SK-N-SH (cell line): ENCODE results near the gene KIF19. TPM values are rescaled to one million over a fixed set of nuclear protein-coding genes. Genes with fewer than 3 reads are reported as not detected.

Experiments
- CTCF ChIA-PET: fragments of 300-600, 350-600 bp; formaldehyde crosslinking; extraction: SDS; loops from one replicate; lab custom pipeline; 2021; lab: Yijun Ruan, JAX
- POLR2A ChIA-PET: fragments of 350-600 bp; sonication (Branson Sonifier 250); formaldehyde crosslinking; extraction: SDS; loops from one replicate; lab custom pipeline; 2020; ENCODE audit warnings: antibody characterized with exemption, inconsistent platforms; lab: Yijun Ruan, JAX
- DNase-seq: peaks from one replicate; pipeline ENCODE4 v3.0.0; 2012
- H2AFZ ChIP-seq: fragments of 200-600 bp; sonication (generic); 2 replicates; pipeline ENCODE4 v1.8.1; 2016; ENCODE audit warnings: antibody characterized with exemption, mild to moderate bottlenecking, low read depth
- H3F3A ChIP-seq: fragments of 200-600 bp; sonication (generic); replicated peaks from 2 replicates; pipeline ENCODE3; 2016; ENCODE audit warnings: antibody characterized with exemption, mild to moderate bottlenecking; ENCODE audit not compliant: insufficient read depth
- H3K27ac ChIP-seq, 2 experiments: fragments of 200-500 bp in 1 of 2; fragments of 200-600 bp in 1 of 2; sonication (Bioruptor generic) in 1 of 2; sonication (generic), shearing (Covaris generic) in 1 of 2; 2 replicates each; pipeline versions ENCODE4 v1.5.1 to v1.6.1; 2014 to 2016; ENCODE audit warnings: low read depth in 2 of 2, inconsistent platforms in 1 of 2, low read length in 1 of 2, mild to moderate bottlenecking in 1 of 2, mixed read lengths in 1 of 2
- H3K27me3 ChIP-seq: fragments of 200-600 bp; sonication (generic), shearing (Covaris generic); 2 replicates; pipeline ENCODE4 v1.6.1; 2016; ENCODE audit warnings: mixed run types; ENCODE audit not compliant: insufficient read depth
- H3K36me3 ChIP-seq, 2 experiments: fragments of 200-500 bp in 1 of 2; fragments of 200-600 bp in 1 of 2; sonication (Bioruptor generic) in 1 of 2; sonication (generic) in 1 of 2; replicated peaks in 1 of 2; 2 replicates each; pipeline versions ENCODE3 to v1.5.1; 2014 to 2016; ENCODE audit warnings: low read length in 1 of 2, mild to moderate bottlenecking in 1 of 2; ENCODE audit not compliant: insufficient read depth in 2 of 2, control insufficient read depth in 1 of 2
- H3K4me1 ChIP-seq, 2 experiments: fragments of 200-500 bp in 1 of 2; fragments of 200-600 bp in 1 of 2; sonication (Bioruptor generic) in 1 of 2; sonication (generic), shearing (Covaris generic) in 1 of 2; 2 replicates each; pipeline versions ENCODE4 v1.5.1 to v1.6.1; 2014 to 2016; ENCODE audit warnings: low read depth in 1 of 2, low read length in 1 of 2, mixed run types in 1 of 2; ENCODE audit not compliant: insufficient read depth in 2 of 2, control insufficient read depth in 1 of 2
- H3K4me2 ChIP-seq: fragments of 200-600 bp; sonication (generic), shearing (Covaris generic); 2 replicates; pipeline ENCODE4 v1.6.1; 2017; ENCODE audit warnings: mixed run types
- H3K4me3 ChIP-seq, 2 experiments: fragments of 200-500 bp in 1 of 2; fragments of 200-600 bp in 1 of 2; sonication (Bioruptor generic) in 1 of 2; sonication (generic), shearing (Covaris generic) in 1 of 2; 2 replicates each; pipeline versions ENCODE4 v1.5.1 to v1.8.1; 2014 to 2016; ENCODE audit warnings: low read depth in 2 of 2, inconsistent platforms in 1 of 2, low read length in 1 of 2, mild to moderate bottlenecking in 1 of 2, mixed read lengths in 1 of 2, moderate library complexity in 1 of 2
- H3K79me2 ChIP-seq: fragments of 200-600 bp; sonication (generic); 2 replicates; pipeline ENCODE4 v1.8.1; 2017; ENCODE audit warnings: mild to moderate bottlenecking; ENCODE audit not compliant: insufficient read depth
- H3K9ac ChIP-seq: fragments of 200-600 bp; sonication (generic); 2 replicates; pipeline ENCODE4 v1.6.1; 2017; ENCODE audit warnings: mixed run types
- H3K9me2 ChIP-seq: fragments of 200-600 bp; sonication (generic); 2 replicates; pipeline ENCODE4 v1.6.1; 2017; ENCODE audit warnings: mixed run types
- H3K9me3 ChIP-seq: fragments of 200-600 bp; sonication (generic); 2 replicates; pipeline ENCODE4 v1.6.1; 2017; ENCODE audit warnings: mixed run types, mild to moderate bottlenecking, moderate library complexity
- H4K20me1 ChIP-seq: fragments of 200-600 bp; sonication (generic); 2 replicates; pipeline ENCODE4 v1.6.1; 2017; ENCODE audit warnings: mild to moderate bottlenecking, mixed run types; ENCODE audit not compliant: insufficient read depth
- CHD2 ChIP-seq: fragments of 150-350 bp; IDR thresholded peaks from 2 replicates; pipeline ENCODE4 v1.6.1; 2018; ENCODE audit warnings: low read length; ENCODE audit not compliant: partially characterized antibody
- ELF1 ChIP-seq: IDR thresholded peaks from 2 replicates; pipeline ENCODE4 v1.4.0; 2012
- EP300 ChIP-seq, 2 experiments: IDR thresholded peaks; 2 replicates each; pipeline versions ENCODE4 v1.4.0 to v1.6.1; 2012; ENCODE audit warnings: borderline replicate concordance in 1 of 2, low read depth in 1 of 2, low read length in 1 of 2
- FOXJ3 ChIP-seq: sonication (generic); formaldehyde crosslinking; IDR thresholded peaks from 2 replicates; pipeline ENCODE4 v1.5.1; 2020; ENCODE audit warnings: mild to moderate bottlenecking, missing genetic modification reagents
- GABPA ChIP-seq: IDR thresholded peaks from 2 replicates; pipeline ENCODE4 v1.4.0; 2012; ENCODE audit warnings: low read depth, mild to moderate bottlenecking
- GATA2 ChIP-seq: sonication (generic); formaldehyde crosslinking; IDR thresholded peaks from 2 replicates; pipeline ENCODE4 v1.5.0; 2020; ENCODE audit warnings: mild to moderate bottlenecking, missing genetic modification reagents
- MAX ChIP-seq: IDR thresholded peaks from 2 replicates; pipeline ENCODE4 v1.4.0; 2012; ENCODE audit warnings: low read depth
- MXI1 ChIP-seq: IDR thresholded peaks from 2 replicates; pipeline ENCODE4 v1.6.1; 2012; ENCODE audit warnings: mild to moderate bottlenecking, low read depth, low read length, improper control_type of control experiment
- POLR2AphosphoS5 ChIP-seq: IDR thresholded peaks from 2 replicates; pipeline ENCODE4 v1.6.1; 2012; ENCODE audit warnings: low read depth, low read length
- TCF12 ChIP-seq: IDR thresholded peaks from 2 replicates; pipeline ENCODE4 v1.4.0; 2012
- TEAD4 ChIP-seq: IDR thresholded peaks from 2 replicates; pipeline ENCODE4 v1.4.0; 2012; ENCODE audit warnings: mild to moderate bottlenecking, borderline replicate concordance; ENCODE audit not compliant: insufficient read depth
- WGBS: methylation state at CpG from one replicate; pipeline ENCODE4 v1.1.6; 2017; ENCODE audit warnings: low lambda C conversion rate; 5-methylcytosine and 5-hydroxymethylcytosine counted together
- polyA plus RNA-seq, 3 experiments: library from polyadenylated mRNA; depleted of rRNA; stranded (reverse); fragments of >200 nt; gene quantifications; 2 replicates each; pipeline ENCODE4 v1.2.3, GENCODE V29; 2012
- TF ChIP-seq, protein P1 (sequence below): fragments of 150-350 bp; IDR thresholded peaks from 2 replicates; pipeline ENCODE4 v1.6.1; 2016; ENCODE audit warnings: mild to moderate bottlenecking, low read depth, low read length
- TF ChIP-seq, protein P2 (sequence below): IDR thresholded peaks from 2 replicates; pipeline ENCODE4 v1.6.1; 2012; ENCODE audit warnings: mild to moderate bottlenecking, low read depth, low read length, moderate library complexity
- TF ChIP-seq, protein P3 (sequence below): IDR thresholded peaks from 2 replicates; pipeline ENCODE4 v1.4.0; 2012; ENCODE audit warnings: low read depth, borderline replicate concordance
- TF ChIP-seq, protein P4 (sequence below): IDR thresholded peaks from 2 replicates; pipeline ENCODE4 v1.4.0; 2012; ENCODE audit warnings: low read depth, borderline replicate concordance

The KIF19 gene
- polyA plus RNA-seq, 1 of the 3 experiments (the other 2 are of a cell fraction): not detected

DNA sequence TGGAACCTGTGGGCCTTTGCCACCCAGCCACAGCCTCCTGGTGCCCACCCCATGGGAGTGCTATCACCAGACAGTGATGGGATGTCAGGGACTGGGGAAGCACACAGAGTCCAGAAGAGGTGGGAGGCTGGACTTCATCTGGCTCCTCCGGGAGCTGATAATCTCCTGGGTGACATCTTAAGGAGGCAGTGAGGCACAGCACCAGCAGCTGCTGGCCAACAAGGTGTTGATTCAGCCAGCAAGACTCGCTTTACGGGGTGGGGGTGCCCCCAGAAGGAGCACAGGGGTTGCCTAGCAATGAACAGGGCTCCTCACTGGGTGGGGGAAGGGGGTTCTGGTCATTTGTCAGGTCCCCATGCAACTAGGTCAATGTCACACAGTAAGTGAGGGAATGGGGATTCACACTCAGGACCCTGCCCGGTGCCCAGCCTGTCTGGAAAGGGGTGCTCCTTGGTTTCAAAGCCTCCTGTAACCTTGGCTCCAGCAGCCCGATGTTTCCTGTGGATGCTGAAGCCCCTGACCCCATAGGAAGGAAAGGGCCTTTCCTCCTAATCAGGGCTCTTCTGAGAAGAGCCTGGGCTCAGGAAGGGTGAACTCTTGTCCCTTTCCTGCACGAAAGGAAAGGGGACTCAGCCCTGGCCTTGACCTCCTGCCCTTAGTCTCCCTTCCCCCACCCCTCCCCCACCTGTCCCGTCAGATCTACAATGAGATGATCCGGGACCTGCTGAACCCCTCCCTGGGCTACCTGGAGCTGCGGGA is 17.7 kb downstream of the KIF19 start:
- no peak overlapping the region for H3K4me3 ChIP-seq
- H3K9me2 ChIP-seq: no peaks in the 10 kb centered on the region
- H3K9me3 ChIP-seq: no peaks in the 10 kb centered on the region
- 58% methylated on average over 8 of the region's 9 CpGs for WGBS
- no peaks in the 10 kb centered on the region for H3K79me2 ChIP-seq
- H3K36me3 ChIP-seq: no peaks in the 10 kb centered on the region
- no peaks in the 10 kb centered on the region for H3K27me3 ChIP-seq
- POLR2A ChIA-PET: no interaction called here
- no peak for DNase-seq
- TF ChIP-seq, protein P1, sequence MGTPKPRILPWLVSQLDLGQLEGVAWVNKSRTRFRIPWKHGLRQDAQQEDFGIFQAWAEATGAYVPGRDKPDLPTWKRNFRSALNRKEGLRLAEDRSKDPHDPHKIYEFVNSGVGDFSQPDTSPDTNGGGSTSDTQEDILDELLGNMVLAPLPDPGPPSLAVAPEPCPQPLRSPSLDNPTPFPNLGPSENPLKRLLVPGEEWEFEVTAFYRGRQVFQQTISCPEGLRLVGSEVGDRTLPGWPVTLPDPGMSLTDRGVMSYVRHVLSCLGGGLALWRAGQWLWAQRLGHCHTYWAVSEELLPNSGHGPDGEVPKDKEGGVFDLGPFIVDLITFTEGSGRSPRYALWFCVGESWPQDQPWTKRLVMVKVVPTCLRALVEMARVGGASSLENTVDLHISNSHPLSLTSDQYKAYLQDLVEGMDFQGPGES: no peak
- TF ChIP-seq, protein P2, sequence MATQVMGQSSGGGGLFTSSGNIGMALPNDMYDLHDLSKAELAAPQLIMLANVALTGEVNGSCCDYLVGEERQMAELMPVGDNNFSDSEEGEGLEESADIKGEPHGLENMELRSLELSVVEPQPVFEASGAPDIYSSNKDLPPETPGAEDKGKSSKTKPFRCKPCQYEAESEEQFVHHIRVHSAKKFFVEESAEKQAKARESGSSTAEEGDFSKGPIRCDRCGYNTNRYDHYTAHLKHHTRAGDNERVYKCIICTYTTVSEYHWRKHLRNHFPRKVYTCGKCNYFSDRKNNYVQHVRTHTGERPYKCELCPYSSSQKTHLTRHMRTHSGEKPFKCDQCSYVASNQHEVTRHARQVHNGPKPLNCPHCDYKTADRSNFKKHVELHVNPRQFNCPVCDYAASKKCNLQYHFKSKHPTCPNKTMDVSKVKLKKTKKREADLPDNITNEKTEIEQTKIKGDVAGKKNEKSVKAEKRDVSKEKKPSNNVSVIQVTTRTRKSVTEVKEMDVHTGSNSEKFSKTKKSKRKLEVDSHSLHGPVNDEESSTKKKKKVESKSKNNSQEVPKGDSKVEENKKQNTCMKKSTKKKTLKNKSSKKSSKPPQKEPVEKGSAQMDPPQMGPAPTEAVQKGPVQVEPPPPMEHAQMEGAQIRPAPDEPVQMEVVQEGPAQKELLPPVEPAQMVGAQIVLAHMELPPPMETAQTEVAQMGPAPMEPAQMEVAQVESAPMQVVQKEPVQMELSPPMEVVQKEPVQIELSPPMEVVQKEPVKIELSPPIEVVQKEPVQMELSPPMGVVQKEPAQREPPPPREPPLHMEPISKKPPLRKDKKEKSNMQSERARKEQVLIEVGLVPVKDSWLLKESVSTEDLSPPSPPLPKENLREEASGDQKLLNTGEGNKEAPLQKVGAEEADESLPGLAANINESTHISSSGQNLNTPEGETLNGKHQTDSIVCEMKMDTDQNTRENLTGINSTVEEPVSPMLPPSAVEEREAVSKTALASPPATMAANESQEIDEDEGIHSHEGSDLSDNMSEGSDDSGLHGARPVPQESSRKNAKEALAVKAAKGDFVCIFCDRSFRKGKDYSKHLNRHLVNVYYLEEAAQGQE: no peak
- no peak for TF ChIP-seq TEAD4
- TF ChIP-seq MAX: no peak
- no peak for TF ChIP-seq POLR2AphosphoS5
- TF ChIP-seq ELF1: no peak
- TF ChIP-seq MXI1: no peak
- TF ChIP-seq, all 33 proteins: peak for 0
- Histone ChIP-seq H3K4me1 (no peaks in the 10 kb centered on the region), H2AFZ (no peak overlapping the region), H3K27ac (no peak overlapping the region), H3K4me2 (no peak overlapping the region), H3F3A (no peaks in the 10 kb centered on the region), H4K20me1 (no peaks in the 10 kb centered on the region), H3K9ac (no peak overlapping the region)
- CTCF ChIA-PET: interaction anchor here (0.6 to 12.6 kb wide), 3 partner anchors 21 to 144 kb away, joined by 3 to 194 read pairs (median 5); partner anchors contain the start of genes BTBD17 and GPR142

GRCh38 chr17:74344658-74345057 is 18.6 kb downstream of the KIF19 start:
- H3F3A ChIP-seq: no peaks in the 10 kb centered on the region
- DNase-seq: no peak
- H3K27ac ChIP-seq: no peak overlapping the region
- TF ChIP-seq GABPA (no peak), MXI1 (no peak), CHD2 (no peak), FOXJ3 (CRISPR knock-in tag) (no peak), TCF12 (no peak), GATA2 (CRISPR knock-in tag) (no peak), EP300 (IDR thresholded peaks at IDR 0.05; ENCODE audit: borderline replicate concordance in 1 of 2, low read depth in 1 of 2, low read length in 1 of 2) (no peak)
- TF ChIP-seq, protein P3, sequence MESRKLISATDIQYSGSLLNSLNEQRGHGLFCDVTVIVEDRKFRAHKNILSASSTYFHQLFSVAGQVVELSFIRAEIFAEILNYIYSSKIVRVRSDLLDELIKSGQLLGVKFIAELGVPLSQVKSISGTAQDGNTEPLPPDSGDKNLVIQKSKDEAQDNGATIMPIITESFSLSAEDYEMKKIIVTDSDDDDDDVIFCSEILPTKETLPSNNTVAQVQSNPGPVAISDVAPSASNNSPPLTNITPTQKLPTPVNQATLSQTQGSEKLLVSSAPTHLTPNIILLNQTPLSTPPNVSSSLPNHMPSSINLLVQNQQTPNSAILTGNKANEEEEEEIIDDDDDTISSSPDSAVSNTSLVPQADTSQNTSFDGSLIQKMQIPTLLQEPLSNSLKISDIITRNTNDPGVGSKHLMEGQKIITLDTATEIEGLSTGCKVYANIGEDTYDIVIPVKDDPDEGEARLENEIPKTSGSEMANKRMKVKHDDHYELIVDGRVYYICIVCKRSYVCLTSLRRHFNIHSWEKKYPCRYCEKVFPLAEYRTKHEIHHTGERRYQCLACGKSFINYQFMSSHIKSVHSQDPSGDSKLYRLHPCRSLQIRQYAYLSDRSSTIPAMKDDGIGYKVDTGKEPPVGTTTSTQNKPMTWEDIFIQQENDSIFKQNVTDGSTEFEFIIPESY: no peak
- TF ChIP-seq, protein P4, sequence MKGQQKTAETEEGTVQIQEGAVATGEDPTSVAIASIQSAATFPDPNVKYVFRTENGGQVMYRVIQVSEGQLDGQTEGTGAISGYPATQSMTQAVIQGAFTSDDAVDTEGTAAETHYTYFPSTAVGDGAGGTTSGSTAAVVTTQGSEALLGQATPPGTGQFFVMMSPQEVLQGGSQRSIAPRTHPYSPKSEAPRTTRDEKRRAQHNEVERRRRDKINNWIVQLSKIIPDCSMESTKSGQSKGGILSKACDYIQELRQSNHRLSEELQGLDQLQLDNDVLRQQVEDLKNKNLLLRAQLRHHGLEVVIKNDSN: no peak
- no peaks in the 10 kb centered on the region for H3K9me2 ChIP-seq
- H3K79me2 ChIP-seq: no peaks in the 10 kb centered on the region
- H3K4me2 ChIP-seq: no peak overlapping the region
- H4K20me1 ChIP-seq: no peaks in the 10 kb centered on the region
- POLR2A ChIA-PET: no interaction called here
- WGBS: 81% methylated on average over 20 of the region's 21 CpGs
- no peaks in the 10 kb centered on the region for H3K9me3 ChIP-seq
- no peak overlapping the region for H2AFZ ChIP-seq
- H3K4me3 ChIP-seq: no peak overlapping the region
- H3K4me1 ChIP-seq: no peaks in the 10 kb centered on the region
- H3K36me3 ChIP-seq: no peaks in the 10 kb centered on the region
- H3K9ac ChIP-seq: no peak overlapping the region
- CTCF ChIA-PET: interaction anchor here (0.8 to 12.6 kb wide), 3 partner anchors 20 to 129 kb away, joined by 3 to 194 read pairs (median 5); partner anchors contain the start of genes BTBD17 and GPR142
- no peaks in the 10 kb centered on the region for H3K27me3 ChIP-seq
